GM12873 (cell line): ENCODE results near the gene TSPEAR.

Experiments used
- CTCF ChIP-seq: IDR thresholded peaks from 2 replicates; pipeline ENCODE4 v1.5.1; 2012; ENCODE audit warnings: low read depth, mild to moderate bottlenecking, moderate library complexity, low read length, control low read depth; ENCODE audit not compliant: insufficient read depth; ENCODE audit errors: missing control alignments

Gene TSPEAR

GRCh38 chr21:44695184-44695583, 16.2 kb downstream of the TSPEAR start:
- no peak for TF ChIP-seq CTCF

GRCh38 chr21:44694776-44695175, 16.6 kb downstream of the TSPEAR start:
- no peak for TF ChIP-seq CTCF

- no peak for TF ChIP-seq CTCF
These were observed 18.4 kb downstream of the TSPEAR start for GRCh38 chr21:44692798-44693512.

- TF ChIP-seq CTCF = no peak
These were observed 19.7 kb downstream of the TSPEAR start for GRCh38 chr21:44691686-44692085.

- no peak for TF ChIP-seq CTCF
These were observed 23.7 kb downstream of the TSPEAR start for GRCh38 chr21:44687671-44688070.

GRCh38 chr21:44686843-44687561, 24.4 kb downstream of the TSPEAR start:
- no peak for TF ChIP-seq CTCF

- TF ChIP-seq CTCF = no peak
These were observed 25.2 kb downstream of the TSPEAR start for GRCh38 chr21:44686000-44686781.
